Mesendoderm (in vitro differentiated cells): Measurements from ENCODE around the gene MRPL34.

Source experiments
- DNase-seq: peaks from one replicate; pipeline ENCODE4 v3.0.0; 2013
- H2AK5ac ChIP-seq: 2 replicates; pipeline ENCODE4 v1.6.1; 2013; ENCODE audit warnings: low read length, inconsistent platforms
- H2BK120ac ChIP-seq: 2 replicates; pipeline ENCODE4 v1.6.1; 2013; ENCODE audit warnings: low read depth, mild to moderate bottlenecking, low read length, moderate library complexity, mixed read lengths
- H2BK15ac ChIP-seq: replicated peaks from 2 replicates; pipeline ENCODE4 v1.6.1; 2013; ENCODE audit warnings: low read depth, mild to moderate bottlenecking, moderate library complexity
- H2BK5ac ChIP-seq: 2 replicates; pipeline ENCODE4 v1.6.1; 2013; ENCODE audit warnings: low read length, inconsistent platforms
- H3K18ac ChIP-seq: 2 replicates; pipeline ENCODE4 v1.6.1; 2013; ENCODE audit warnings: mild to moderate bottlenecking, low read length, mixed read lengths
- H3K23ac ChIP-seq: one replicate; pipeline ENCODE4 v1.6.1; 2013; ENCODE audit warnings: low read length
- H3K27ac ChIP-seq: 2 replicates; pipeline ENCODE4 v1.5.1; 2013; ENCODE audit warnings: low read depth, mild to moderate bottlenecking, inconsistent platforms, low read length, moderate library complexity
- H3K27me3 ChIP-seq: 2 replicates; pipeline ENCODE4 v1.6.1; 2013; ENCODE audit warnings: low read length, control low read depth, mild to moderate bottlenecking, inconsistent platforms; ENCODE audit not compliant: insufficient read depth, poor library complexity
- H3K36me3 ChIP-seq: 2 replicates; pipeline ENCODE4 v1.6.1; 2013; ENCODE audit warnings: low read length, inconsistent platforms; ENCODE audit not compliant: control insufficient read depth, insufficient read depth
- H3K4ac ChIP-seq: one replicate; pipeline ENCODE4 v1.6.1; 2013; ENCODE audit warnings: low read depth, mild to moderate bottlenecking, low read length, moderate library complexity
- H3K4me1 ChIP-seq: 2 replicates; pipeline ENCODE4 v1.6.1; 2013; ENCODE audit warnings: low read depth, low read length, inconsistent platforms; ENCODE audit not compliant: control insufficient read depth
- H3K4me2 ChIP-seq: 2 replicates; pipeline ENCODE4 v1.6.1; 2013; ENCODE audit warnings: low read length
- H3K4me3 ChIP-seq: 2 replicates; pipeline ENCODE4 v1.5.1; 2013; ENCODE audit warnings: mild to moderate bottlenecking, low read length
- H3K56ac ChIP-seq: one replicate; pipeline ENCODE4 v1.6.1; 2013; ENCODE audit warnings: low read length
- H3K79me1 ChIP-seq: 2 replicates; pipeline ENCODE4 v1.6.1; 2013; ENCODE audit warnings: low read length, inconsistent platforms
- H3K79me2 ChIP-seq: 2 replicates; pipeline ENCODE4 v1.6.1; 2013; ENCODE audit warnings: mild to moderate bottlenecking, low read length; ENCODE audit not compliant: control insufficient read depth, insufficient read depth
- H3K9ac ChIP-seq: 2 replicates; pipeline ENCODE4 v1.6.1; 2013; ENCODE audit warnings: low read length, inconsistent platforms
- H4K5ac ChIP-seq: one replicate; pipeline ENCODE4 v1.6.1; 2013; ENCODE audit warnings: low read length
- H4K8ac ChIP-seq: one replicate; pipeline ENCODE4 v1.6.1; 2013; ENCODE audit warnings: low read depth, mild to moderate bottlenecking, control low read depth, low read length, moderate library complexity
- WGBS: extraction: QIAGEN DNeasy Blood & Tissue Kit; methylation state at CpG from one replicate; pipeline ENCODE4 v1.1.7; 2013; ENCODE audit warnings: low lambda C conversion rate, missing lambda C conversion rate; ENCODE audit not compliant: insufficient coverage; ENCODE audit errors: extremely low coverage; 5-methylcytosine and 5-hydroxymethylcytosine counted together

Gene MRPL34

DNA sequence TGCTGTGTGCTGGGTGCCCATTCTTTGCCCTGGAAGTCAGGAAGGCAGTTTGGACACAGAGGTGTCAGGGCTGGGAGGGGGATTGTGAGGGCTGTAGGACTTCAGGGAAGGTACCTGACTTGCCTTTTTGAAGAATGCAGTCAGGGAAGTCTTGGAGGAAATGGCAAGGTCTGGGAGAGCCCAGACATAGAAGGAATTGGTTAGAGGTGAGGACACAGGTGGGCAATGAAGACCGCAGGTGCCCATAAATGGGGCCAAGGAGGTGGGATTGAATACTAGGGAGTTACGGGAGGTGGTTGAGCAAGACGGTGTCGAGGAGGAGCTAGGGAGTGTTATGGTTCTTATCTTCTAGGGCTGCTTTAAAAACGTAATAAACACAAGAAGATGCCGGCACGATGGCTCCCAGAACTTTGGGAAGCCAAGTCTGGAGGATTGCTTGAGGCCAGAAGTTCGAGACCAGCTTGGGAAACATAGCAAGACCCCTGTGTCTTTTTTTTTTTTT lies 2.3 kb downstream of the MRPL34 start:
- no peak overlapping the region for H3K18ac ChIP-seq
- H3K4ac ChIP-seq = no peak overlapping the region
- H3K4me2 ChIP-seq = no peak overlapping the region
- peaks cover 22% of the 10 kb centered on the region for H3K79me2 ChIP-seq
- no peak overlapping the region for H2BK5ac ChIP-seq
- H3K9ac ChIP-seq = no peak overlapping the region
- H4K5ac ChIP-seq = no peak overlapping the region
- H3K56ac ChIP-seq = no peak overlapping the region
- peaks cover 6% of the 10 kb centered on the region for H3K4me1 ChIP-seq
- H4K8ac ChIP-seq = no peak overlapping the region
- H2BK15ac ChIP-seq = no peak overlapping the region
- peaks cover 17% of the 10 kb centered on the region for H3K79me1 ChIP-seq
- WGBS = no CpG with 5 or more reads among the region's 8 CpGs
- no peaks in the 10 kb centered on the region for H3K27me3 ChIP-seq
- H3K27ac ChIP-seq = no peak overlapping the region
- DNase-seq = no peak
- no peaks in the 10 kb centered on the region for H3K36me3 ChIP-seq
- H2BK120ac ChIP-seq = no peak overlapping the region
- no peak overlapping the region for H2AK5ac ChIP-seq
- no peak overlapping the region for H3K4me3 ChIP-seq
- no peak overlapping the region for H3K23ac ChIP-seq

GRCh38 chr19:17309198-17309964 lies 3.7 kb downstream of the MRPL34 start, which contains the start of gene DDA1:
Gene DDA1, plus strand, starts transcription at chr19:17309563. Its CDS starts 92 bp downstream, at chr19:17309655.
- H3K36me3 ChIP-seq = no peaks in the 10 kb centered on the region
- peak; percentile 100 for DNase-seq
- H2BK15ac ChIP-seq = no peak within 1 kb of the TSS
- no CpG with 5 or more reads among the region's 46 CpGs for WGBS
- peak within 1 kb of the TSS; percentile 90 for H3K9ac ChIP-seq
- H4K5ac ChIP-seq = no peak within 1 kb of the TSS
- peak within 1 kb of the TSS; percentile 19 for H2BK5ac ChIP-seq
- H2AK5ac ChIP-seq = no peak within 1 kb of the TSS
- no peak within 1 kb of the TSS for H3K23ac ChIP-seq
- peak within 1 kb of the TSS; percentile 57 for H3K4me3 ChIP-seq
- H3K79me2 ChIP-seq = peaks cover 22% of the 10 kb centered on the region
- no peak within 1 kb of the TSS for H2BK120ac ChIP-seq
- peak within 1 kb of the TSS; percentile 51 for H3K27ac ChIP-seq
- H4K8ac ChIP-seq = no peak within 1 kb of the TSS
- no peak within 1 kb of the TSS for H3K4ac ChIP-seq
- H3K18ac ChIP-seq = peak within 1 kb of the TSS; percentile 44
- H3K79me1 ChIP-seq = peaks cover 17% of the 10 kb centered on the region
- H3K4me2 ChIP-seq = peak within 1 kb of the TSS; percentile 77
- H3K4me1 ChIP-seq = peaks cover 3% of the 10 kb centered on the region
- H3K56ac ChIP-seq = peak within 1 kb of the TSS; percentile 96
- H3K27me3 ChIP-seq = no peaks in the 10 kb centered on the region

DNA sequence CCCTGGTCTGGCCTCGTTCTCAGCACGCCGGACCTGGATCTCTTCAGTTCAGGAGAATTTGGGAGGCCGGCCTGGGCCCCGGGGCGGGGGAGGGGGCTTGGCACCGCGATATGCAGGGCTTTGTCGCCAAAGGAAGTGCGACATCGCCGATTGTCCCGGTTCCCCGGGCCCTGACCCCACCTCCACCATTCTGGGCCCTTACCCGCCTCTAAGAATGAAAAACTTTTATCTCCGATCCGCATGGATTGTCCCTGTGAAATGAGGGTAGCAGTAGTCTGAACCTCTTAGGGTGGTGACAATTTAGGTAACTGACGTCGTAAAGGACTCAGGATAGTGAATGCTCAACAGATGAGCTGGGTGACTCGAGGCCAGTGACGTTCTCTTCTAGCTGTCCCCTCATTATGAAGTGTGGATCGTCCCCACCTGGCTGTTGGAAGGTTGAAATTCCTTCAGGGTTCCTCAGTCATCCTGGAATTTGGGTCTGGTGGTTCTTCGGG lies 4.3 kb downstream of the MRPL34 start:
- peak overlapping the region; percentile 96 for H3K56ac ChIP-seq
- peak overlapping the region; percentile 77 for H3K4me2 ChIP-seq
- WGBS = no CpG with 5 or more reads among the region's 23 CpGs
- peaks cover 2% of the 10 kb centered on the region for H3K4me1 ChIP-seq
- H3K4me3 ChIP-seq = peak overlapping the region; percentile 57
- H3K27ac ChIP-seq = peak overlapping the region; percentile 24
- H4K8ac ChIP-seq = no peak overlapping the region
- no peaks in the 10 kb centered on the region for H3K27me3 ChIP-seq
- H3K18ac ChIP-seq = peak overlapping the region; percentile 44
- DNase-seq = no peak
- H4K5ac ChIP-seq = no peak overlapping the region
- H3K36me3 ChIP-seq = peaks cover 3% of the 10 kb centered on the region
- peaks cover 17% of the 10 kb centered on the region for H3K79me1 ChIP-seq
- no peak overlapping the region for H2BK120ac ChIP-seq
- peak overlapping the region; percentile 90 for H3K9ac ChIP-seq
- peak overlapping the region; percentile 19 for H2BK5ac ChIP-seq
- H2AK5ac ChIP-seq = no peak overlapping the region
- no peak overlapping the region for H3K4ac ChIP-seq
- H3K23ac ChIP-seq = no peak overlapping the region
- no peak overlapping the region for H2BK15ac ChIP-seq
- peaks cover 22% of the 10 kb centered on the region for H3K79me2 ChIP-seq

DNA sequence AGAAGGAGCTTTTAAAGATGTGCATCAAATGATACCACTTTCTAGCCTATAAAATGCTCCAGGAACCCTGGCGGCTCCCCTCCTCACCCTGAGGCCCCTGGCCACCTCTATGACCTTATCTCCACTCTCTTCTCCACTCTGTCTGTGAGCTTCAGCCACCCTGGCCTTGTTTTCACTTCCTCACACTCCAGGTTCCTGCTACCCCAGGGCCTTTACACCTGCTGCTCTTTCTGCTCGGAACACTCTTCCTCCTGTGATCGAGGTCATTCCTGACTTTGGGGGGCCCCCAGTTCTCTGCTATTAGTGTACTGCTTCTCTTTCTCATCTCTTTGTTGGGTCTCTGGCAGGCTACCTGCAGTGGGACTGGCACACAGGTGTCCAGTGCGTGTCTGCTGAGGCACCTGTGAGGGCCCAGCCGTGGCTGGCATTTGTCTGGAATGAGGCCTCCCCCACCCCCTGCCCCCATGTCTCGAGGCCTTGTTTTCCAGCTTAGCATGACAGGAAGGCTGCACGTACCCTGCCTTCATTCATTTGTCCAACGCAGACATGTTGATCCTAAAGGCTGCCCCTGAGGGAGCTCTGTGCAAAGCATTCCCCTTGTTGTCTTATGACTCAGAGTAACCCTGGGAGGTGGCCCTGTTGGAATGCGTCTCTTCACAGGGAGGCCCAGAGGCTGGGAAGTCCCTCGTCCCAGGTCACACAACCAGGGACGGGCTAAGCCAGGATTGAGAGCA lies 6.0 kb downstream of the MRPL34 start:
- H3K27ac ChIP-seq = no peak overlapping the region
- H3K4me2 ChIP-seq = no peak overlapping the region
- H3K56ac ChIP-seq = no peak overlapping the region
- no peak overlapping the region for H3K23ac ChIP-seq
- peak; percentile 77 for DNase-seq
- H2AK5ac ChIP-seq = no peak overlapping the region
- peaks cover 17% of the 10 kb centered on the region for H3K79me1 ChIP-seq
- no peak overlapping the region for H3K9ac ChIP-seq
- H4K8ac ChIP-seq = no peak overlapping the region
- H2BK15ac ChIP-seq = no peak overlapping the region
- H3K4ac ChIP-seq = no peak overlapping the region
- no peak overlapping the region for H2BK120ac ChIP-seq
- no peak overlapping the region for H2BK5ac ChIP-seq
- H3K79me2 ChIP-seq = peaks cover 22% of the 10 kb centered on the region
- peaks cover 2% of the 10 kb centered on the region for H3K4me1 ChIP-seq
- H3K18ac ChIP-seq = no peak overlapping the region
- no peak overlapping the region for H4K5ac ChIP-seq
- no peaks in the 10 kb centered on the region for H3K27me3 ChIP-seq
- peaks cover 6% of the 10 kb centered on the region for H3K36me3 ChIP-seq
- no peak overlapping the region for H3K4me3 ChIP-seq
- no CpG with 5 or more reads among the region's 11 CpGs for WGBS

GRCh38 chr19:17312189-17313113 lies 6.8 kb downstream of the MRPL34 start:
- H4K8ac ChIP-seq = no peak overlapping the region
- no peak for DNase-seq
- H3K23ac ChIP-seq = no peak overlapping the region
- H3K79me1 ChIP-seq = peaks cover 17% of the 10 kb centered on the region
- no CpG with 5 or more reads among the region's 20 CpGs for WGBS
- no peak overlapping the region for H2BK120ac ChIP-seq
- H3K4me3 ChIP-seq = no peak overlapping the region
- peaks cover 22% of the 10 kb centered on the region for H3K79me2 ChIP-seq
- no peak overlapping the region for H4K5ac ChIP-seq
- no peak overlapping the region for H3K4ac ChIP-seq
- no peak overlapping the region for H3K9ac ChIP-seq
- H3K4me2 ChIP-seq = no peak overlapping the region
- no peak overlapping the region for H2BK15ac ChIP-seq
- H2BK5ac ChIP-seq = no peak overlapping the region
- no peak overlapping the region for H3K27ac ChIP-seq
- H3K36me3 ChIP-seq = peaks cover 6% of the 10 kb centered on the region
- H3K27me3 ChIP-seq = no peaks in the 10 kb centered on the region
- H3K56ac ChIP-seq = no peak overlapping the region
- H2AK5ac ChIP-seq = no peak overlapping the region
- no peak overlapping the region for H3K18ac ChIP-seq
- peaks cover 2% of the 10 kb centered on the region for H3K4me1 ChIP-seq
